22Rv1 (cell line): ENCODE data around the gene DLG5.

Experiments used
- CTCF ChIP-seq: fragments of 450-650 bp; IDR thresholded peaks from 2 replicates; pipeline ENCODE4 v1.5.1; 2017; ENCODE audit warnings: mild to moderate bottlenecking
- ZFX ChIP-seq: fragments of 450-650 bp; IDR thresholded peaks from 2 replicates; pipeline ENCODE4 v1.6.1; 2017; ENCODE audit warnings: antibody characterized with exemption, borderline replicate concordance

- TF ChIP-seq CTCF (no peak), ZFX (no peak)
Measured at GRCh38 chr10:77874872-77875271, 51.7 kb downstream of the DLG5 start.
